HepG2 (cell line): ENCODE results near the gene TM4SF18. TPM values are rescaled to one million over a fixed set of nuclear protein-coding genes. Genes with fewer than 3 reads are reported as not detected.

Experiments
- FOXK2 ChIP-seq: fragments of 450-650 bp; IDR thresholded peaks from 2 replicates; pipeline ENCODE4 v1.6.1; 2016
- FOXM1 ChIP-seq: sonication (generic); formaldehyde crosslinking; IDR thresholded peaks from 2 replicates; pipeline ENCODE4 v1.5.0; 2020; ENCODE audit warnings: missing genetic modification reagents
- HDAC6 ChIP-seq: fragments of 200-600 bp; sonication (generic); IDR thresholded peaks from 2 replicates; pipeline ENCODE4 v1.7.0; 2017; ENCODE audit warnings: mild to moderate bottlenecking, antibody characterized with exemption, low read length, low read depth
- MBD4 ChIP-seq: IDR thresholded peaks from 2 replicates; pipeline ENCODE4 v1.6.1; 2012; ENCODE audit warnings: low read length, inconsistent platforms, borderline replicate concordance
- MLLT10 ChIP-seq: sonication (generic); formaldehyde crosslinking; IDR thresholded peaks from 2 replicates; pipeline ENCODE4 v1.4.0; 2020; ENCODE audit warnings: missing genetic modification reagents
- RFX3 ChIP-seq: IDR thresholded peaks from 2 replicates; pipeline ENCODE4 v1.6.1; 2016; ENCODE audit warnings: missing biosample characterization, missing genetic modification reagents
- SMAD3 ChIP-seq: sonication (generic); formaldehyde crosslinking; IDR thresholded peaks from 2 replicates; pipeline ENCODE4 v1.4.0; 2020; ENCODE audit warnings: missing genetic modification reagents
- SOX6 ChIP-seq, 2 experiments: fragments of 450-650 bp in 1 of 2; sonication (generic) in 1 of 2; formaldehyde crosslinking in 1 of 2; IDR thresholded peaks; 2 replicates each; pipeline versions ENCODE4 v1.4.0 to v1.6.1; 2017 to 2020; ENCODE audit warnings: antibody characterized with exemption in 1 of 2, mild to moderate bottlenecking in 1 of 2, missing genetic modification reagents in 1 of 2
- SP4 ChIP-seq: sonication (generic); formaldehyde crosslinking; IDR thresholded peaks from 2 replicates; pipeline ENCODE4 v1.8.1; 2023; ENCODE audit warnings: mild to moderate bottlenecking, missing genetic modification reagents
- TGIF2 ChIP-seq: IDR thresholded peaks from 2 replicates; pipeline ENCODE4 v1.6.1; 2016; ENCODE audit warnings: control low read depth, missing compliant biosample characterization
- ZNF143 ChIP-seq: sonication (generic); formaldehyde crosslinking; IDR thresholded peaks from 2 replicates; pipeline ENCODE4 v1.4.0; 2020; ENCODE audit warnings: missing genetic modification reagents
- ZNF746 ChIP-seq: sonication (generic); formaldehyde crosslinking; IDR thresholded peaks from 2 replicates; pipeline ENCODE4 v1.8.0; 2022; ENCODE audit warnings: mild to moderate bottlenecking, missing genetic modification reagents
- ZNF879 ChIP-seq: sonication (generic); formaldehyde crosslinking; IDR thresholded peaks from 2 replicates; pipeline ENCODE4 v1.8.1; 2023; ENCODE audit warnings: missing genetic modification reagents
- polyA plus RNA-seq, 8 experiments: library from polyadenylated mRNA; depleted of rRNA in 3 of 8; stranded (reverse) in 7 of 8; unstranded in 1 of 8; fragments of >200 nt; fragmentation: Illumina TruSeq in 4 of 8; extraction: Trizol in 4 of 8; gene quantifications; 2 replicates each; pipeline versions ENCODE4 v1.2.1 to v1.2.3, GENCODE V29; 2011 to 2016; ENCODE audit warnings: low read depth in 4 of 8, missing spikeins in 1 of 8, mixed read lengths in 1 of 8; ENCODE audit not compliant: insufficient read depth in 1 of 8
- total RNA-seq, 5 experiments: library from RNA; depleted of rRNA; stranded (reverse); fragments of >200 nt; fragmentation: Illumina TruSeq; extraction: Trizol; gene quantifications; 2 replicates each; pipeline ENCODE4 v1.2.3, GENCODE V29; 2016; ENCODE audit warnings: low read depth in 1 of 5
- TF ChIP-seq, protein P1 (sequence below): sonication (generic); formaldehyde crosslinking; IDR thresholded peaks from 2 replicates; pipeline ENCODE4 v1.4.0; 2020; ENCODE audit warnings: missing genetic modification reagents, low read depth, mild to moderate bottlenecking, borderline replicate concordance
- TF ChIP-seq, protein P2 (sequence below): sonication (generic); formaldehyde crosslinking; IDR thresholded peaks from 2 replicates; pipeline ENCODE4 v1.8.0; 2022; ENCODE audit warnings: mild to moderate bottlenecking, missing genetic modification reagents
- TF ChIP-seq, protein P3 (sequence below): sonication (generic); formaldehyde crosslinking; IDR thresholded peaks from 2 replicates; pipeline ENCODE4 v1.5.1; 2020; ENCODE audit warnings: mild to moderate bottlenecking, missing genetic modification reagents, borderline replicate concordance
- TF ChIP-seq, protein P4 (sequence below): IDR thresholded peaks from 2 replicates; pipeline ENCODE4 v1.6.1; 2016; ENCODE audit warnings: missing compliant biosample characterization, missing genetic modification reagents, borderline replicate concordance
- TF ChIP-seq, protein P5 (sequence below): sonication (generic); formaldehyde crosslinking; IDR thresholded peaks from 2 replicates; pipeline ENCODE4 v1.5.0; 2020; ENCODE audit warnings: missing genetic modification reagents
- TF ChIP-seq, protein P6 (sequence below): sonication (generic); formaldehyde crosslinking; IDR thresholded peaks from 2 replicates; pipeline ENCODE4 v1.5.0; 2020; ENCODE audit warnings: mild to moderate bottlenecking, missing genetic modification reagents, borderline replicate concordance
- TF ChIP-seq, protein P7 (sequence below): sonication (generic); formaldehyde crosslinking; IDR thresholded peaks from 2 replicates; pipeline ENCODE4 v1.5.1; 2020; ENCODE audit warnings: missing genetic modification reagents, mild to moderate bottlenecking, borderline replicate concordance

TM4SF18 gene
- total and polyA plus RNA-seq, 2 of the 13 experiments (the other 11 are each of a cell fraction or from before 2014, with no cell fraction given) = 0.15 TPM; not detected in 1

DNA sequence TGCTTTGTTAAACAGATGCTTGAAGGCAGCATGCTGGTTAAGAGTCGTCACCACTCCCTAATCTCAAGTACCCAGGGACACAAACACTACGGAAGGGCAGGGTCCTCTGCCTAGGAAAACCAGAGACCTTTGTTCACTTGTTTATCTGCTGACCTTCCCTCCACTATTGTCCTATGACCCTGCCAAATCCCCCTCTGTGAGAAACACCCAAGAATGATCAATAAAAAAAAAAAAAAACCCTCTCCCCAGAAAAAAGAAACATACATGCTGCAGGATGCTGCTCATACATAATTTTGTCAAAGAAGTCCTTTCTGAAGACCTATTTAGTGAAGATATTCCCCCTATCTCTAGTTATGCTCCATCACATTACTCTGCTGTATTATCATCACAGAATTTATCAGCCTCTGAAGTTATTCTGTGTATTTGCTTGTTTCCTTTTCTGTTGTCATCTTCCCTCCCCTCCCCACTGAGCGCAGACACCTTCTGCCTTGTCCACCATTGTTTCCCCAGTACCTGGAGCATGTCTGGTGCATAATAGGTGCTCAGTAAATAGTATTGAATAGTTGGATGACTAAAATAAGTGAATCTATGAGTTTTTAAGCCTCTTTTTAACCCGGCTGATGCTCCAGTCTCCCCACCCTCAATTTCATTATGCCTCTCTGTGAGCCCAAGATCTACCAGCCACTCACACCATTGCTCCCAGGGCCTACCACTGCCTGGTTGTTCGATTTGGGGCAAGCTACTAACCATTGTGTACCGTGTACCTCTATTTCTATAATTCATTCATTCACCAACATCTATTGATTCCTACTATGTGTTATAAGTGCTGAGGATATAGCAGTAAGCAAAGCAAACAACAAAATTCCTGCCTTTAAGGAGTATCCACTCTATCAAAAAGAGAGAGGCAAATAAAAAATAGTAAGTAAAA lies 48.0 kb upstream of the TM4SF18 start (continued):
- TF ChIP-seq, protein P1, sequence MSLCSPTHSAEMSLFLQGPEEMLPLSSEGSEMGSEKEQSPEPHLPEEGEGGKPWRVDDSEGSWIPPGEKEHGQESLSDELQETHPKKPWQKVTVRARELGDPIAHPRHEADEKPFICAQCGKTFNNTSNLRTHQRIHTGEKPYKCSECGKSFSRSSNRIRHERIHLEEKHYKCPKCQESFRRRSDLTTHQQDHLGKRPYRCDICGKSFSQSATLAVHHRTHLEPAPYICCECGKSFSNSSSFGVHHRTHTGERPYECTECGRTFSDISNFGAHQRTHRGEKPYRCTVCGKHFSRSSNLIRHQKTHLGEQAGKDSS = no peak
- no peak for TF ChIP-seq ZNF746
- TF ChIP-seq, protein P2, sequence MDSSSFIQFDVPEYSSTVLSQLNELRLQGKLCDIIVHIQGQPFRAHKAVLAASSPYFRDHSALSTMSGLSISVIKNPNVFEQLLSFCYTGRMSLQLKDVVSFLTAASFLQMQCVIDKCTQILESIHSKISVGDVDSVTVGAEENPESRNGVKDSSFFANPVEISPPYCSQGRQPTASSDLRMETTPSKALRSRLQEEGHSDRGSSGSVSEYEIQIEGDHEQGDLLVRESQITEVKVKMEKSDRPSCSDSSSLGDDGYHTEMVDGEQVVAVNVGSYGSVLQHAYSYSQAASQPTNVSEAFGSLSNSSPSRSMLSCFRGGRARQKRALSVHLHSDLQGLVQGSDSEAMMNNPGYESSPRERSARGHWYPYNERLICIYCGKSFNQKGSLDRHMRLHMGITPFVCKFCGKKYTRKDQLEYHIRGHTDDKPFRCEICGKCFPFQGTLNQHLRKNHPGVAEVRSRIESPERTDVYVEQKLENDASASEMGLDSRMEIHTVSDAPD = peak; percentile 41; the same call in 1 of the 2 replicates
- TF ChIP-seq, protein P3, sequence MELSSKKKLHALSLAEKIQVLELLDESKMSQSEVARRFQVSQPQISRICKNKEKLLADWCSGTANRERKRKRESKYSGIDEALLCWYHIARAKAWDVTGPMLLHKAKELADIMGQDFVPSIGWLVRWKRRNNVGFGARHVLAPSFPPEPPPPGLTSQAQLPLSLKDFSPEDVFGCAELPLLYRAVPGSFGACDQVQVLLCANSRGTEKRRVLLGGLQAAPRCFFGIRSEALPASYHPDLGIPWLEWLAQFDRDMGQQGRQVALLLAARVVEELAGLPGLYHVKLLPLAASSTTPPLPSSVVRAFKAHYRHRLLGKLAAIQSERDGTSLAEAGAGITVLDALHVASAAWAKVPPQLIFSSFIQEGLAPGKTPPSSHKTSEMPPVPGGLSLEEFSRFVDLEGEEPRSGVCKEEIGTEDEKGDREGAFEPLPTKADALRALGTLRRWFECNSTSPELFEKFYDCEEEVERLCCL (CRISPR knock-in tag) = no peak
- no peak for TF ChIP-seq MLLT10 (CRISPR knock-in tag)
- TF ChIP-seq, protein P4, sequence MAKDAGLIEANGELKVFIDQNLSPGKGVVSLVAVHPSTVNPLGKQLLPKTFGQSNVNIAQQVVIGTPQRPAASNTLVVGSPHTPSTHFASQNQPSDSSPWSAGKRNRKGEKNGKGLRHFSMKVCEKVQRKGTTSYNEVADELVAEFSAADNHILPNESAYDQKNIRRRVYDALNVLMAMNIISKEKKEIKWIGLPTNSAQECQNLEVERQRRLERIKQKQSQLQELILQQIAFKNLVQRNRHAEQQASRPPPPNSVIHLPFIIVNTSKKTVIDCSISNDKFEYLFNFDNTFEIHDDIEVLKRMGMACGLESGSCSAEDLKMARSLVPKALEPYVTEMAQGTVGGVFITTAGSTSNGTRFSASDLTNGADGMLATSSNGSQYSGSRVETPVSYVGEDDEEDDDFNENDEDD (CRISPR knock-in tag) = no peak
- no peak for TF ChIP-seq TGIF2 (CRISPR knock-in tag)
- no peak for TF ChIP-seq MBD4
- TF ChIP-seq, protein P5, sequence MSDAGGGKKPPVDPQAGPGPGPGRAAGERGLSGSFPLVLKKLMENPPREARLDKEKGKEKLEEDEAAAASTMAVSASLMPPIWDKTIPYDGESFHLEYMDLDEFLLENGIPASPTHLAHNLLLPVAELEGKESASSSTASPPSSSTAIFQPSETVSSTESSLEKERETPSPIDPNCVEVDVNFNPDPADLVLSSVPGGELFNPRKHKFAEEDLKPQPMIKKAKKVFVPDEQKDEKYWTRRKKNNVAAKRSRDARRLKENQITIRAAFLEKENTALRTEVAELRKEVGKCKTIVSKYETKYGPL (CRISPR knock-in tag) = no peak
- peak; percentile 82 for TF ChIP-seq FOXK2
- no peak for TF ChIP-seq SP4 (CRISPR knock-in tag)
- TF ChIP-seq HDAC6 = no peak
- TF ChIP-seq ZNF879 (CRISPR knock-in tag) = no peak
- no peak for TF ChIP-seq SOX6 (IDR thresholded peaks at IDR 0.05)
- TF ChIP-seq SOX6 (CRISPR knock-in tag; IDR thresholded peaks at IDR 0.05) = peak; percentile 97
- TF ChIP-seq ZNF143 = no peak
- TF ChIP-seq, protein P6, sequence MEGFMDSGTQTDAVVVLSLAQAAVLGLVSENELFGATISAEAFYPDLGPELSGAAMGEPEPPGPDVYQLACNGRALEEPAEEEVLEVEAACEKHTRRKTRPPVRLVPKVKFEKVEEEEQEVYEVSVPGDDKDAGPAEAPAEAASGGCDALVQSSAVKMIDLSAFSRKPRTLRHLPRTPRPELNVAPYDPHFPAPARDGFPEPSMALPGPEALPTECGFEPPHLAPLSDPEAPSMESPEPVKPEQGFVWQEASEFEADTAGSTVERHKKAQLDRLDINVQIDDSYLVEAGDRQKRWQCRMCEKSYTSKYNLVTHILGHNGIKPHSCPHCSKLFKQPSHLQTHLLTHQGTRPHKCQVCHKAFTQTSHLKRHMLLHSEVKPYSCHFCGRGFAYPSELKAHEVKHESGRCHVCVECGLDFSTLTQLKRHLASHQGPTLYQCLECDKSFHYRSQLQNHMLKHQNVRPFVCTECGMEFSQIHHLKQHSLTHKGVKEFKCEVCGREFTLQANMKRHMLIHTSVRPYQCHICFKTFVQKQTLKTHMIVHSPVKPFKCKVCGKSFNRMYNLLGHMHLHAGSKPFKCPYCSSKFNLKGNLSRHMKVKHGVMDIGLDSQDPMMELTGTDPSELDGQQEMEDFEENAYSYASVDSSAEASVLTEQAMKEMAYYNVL (CRISPR knock-in tag) = peak; percentile 95
- TF ChIP-seq, protein P7, sequence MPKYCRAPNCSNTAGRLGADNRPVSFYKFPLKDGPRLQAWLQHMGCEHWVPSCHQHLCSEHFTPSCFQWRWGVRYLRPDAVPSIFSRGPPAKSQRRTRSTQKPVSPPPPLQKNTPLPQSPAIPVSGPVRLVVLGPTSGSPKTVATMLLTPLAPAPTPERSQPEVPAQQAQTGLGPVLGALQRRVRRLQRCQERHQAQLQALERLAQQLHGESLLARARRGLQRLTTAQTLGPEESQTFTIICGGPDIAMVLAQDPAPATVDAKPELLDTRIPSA (CRISPR knock-in tag) = no peak
- TF ChIP-seq SMAD3 (CRISPR knock-in tag) = no peak
- TF ChIP-seq RFX3 (CRISPR knock-in tag) = no peak
- TF ChIP-seq FOXM1 (CRISPR knock-in tag) = no peak
